Measurements from ENCODE around the gene ACAP2. TPM values are rescaled to one million over a fixed set of nuclear protein-coding genes. Genes with fewer than 3 reads are reported as not detected.

Gene ACAP2
- total and polyA plus RNA-seq, 7 donors, result 3.2 to 12.5 (median 10.2) TPM

DNA sequence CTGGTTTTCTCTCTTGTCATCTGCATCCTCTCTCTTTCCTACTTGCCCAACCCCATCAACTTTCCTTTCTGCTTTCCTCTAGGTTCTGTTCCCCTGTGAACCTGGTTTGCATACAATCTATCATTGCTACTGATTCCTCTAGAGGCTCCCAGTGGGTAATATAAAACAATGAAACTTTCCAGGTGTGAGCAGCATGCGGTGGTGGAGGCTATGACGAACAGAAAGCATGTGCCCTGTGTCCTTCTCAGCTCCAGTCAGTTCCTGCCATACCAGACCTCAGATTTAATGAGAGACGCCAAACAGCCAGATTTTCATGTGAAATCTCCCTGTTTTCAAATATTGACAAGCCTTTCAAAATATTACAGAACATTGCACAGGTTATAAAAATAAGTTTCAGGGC, 3.5 kb upstream of the ACAP2 start:
- WGBS, 3 donors, result 75 to 81% (median 80%) methylated on average over 3 of the region's 3 CpGs
- Histone ChIP-seq H3K27me3 (ENCODE audit: insufficient read depth in 3 of 3, low read length in 2 of 3) (no peaks in the 10 kb centered on the region), H3K9me3 (no peaks in the 10 kb centered on the region), H3K4me1 (peaks cover 8% of the 10 kb centered on the region), H3K36me3 (ENCODE audit: insufficient read depth in 1 of 2, low read depth in 1 of 2) (no peaks in the 10 kb centered on the region), H3K27ac (no peak overlapping the region), H3K4me3 (no peak overlapping the region)
- DNase-seq, result no peak
- TF ChIP-seq, protein P1, sequence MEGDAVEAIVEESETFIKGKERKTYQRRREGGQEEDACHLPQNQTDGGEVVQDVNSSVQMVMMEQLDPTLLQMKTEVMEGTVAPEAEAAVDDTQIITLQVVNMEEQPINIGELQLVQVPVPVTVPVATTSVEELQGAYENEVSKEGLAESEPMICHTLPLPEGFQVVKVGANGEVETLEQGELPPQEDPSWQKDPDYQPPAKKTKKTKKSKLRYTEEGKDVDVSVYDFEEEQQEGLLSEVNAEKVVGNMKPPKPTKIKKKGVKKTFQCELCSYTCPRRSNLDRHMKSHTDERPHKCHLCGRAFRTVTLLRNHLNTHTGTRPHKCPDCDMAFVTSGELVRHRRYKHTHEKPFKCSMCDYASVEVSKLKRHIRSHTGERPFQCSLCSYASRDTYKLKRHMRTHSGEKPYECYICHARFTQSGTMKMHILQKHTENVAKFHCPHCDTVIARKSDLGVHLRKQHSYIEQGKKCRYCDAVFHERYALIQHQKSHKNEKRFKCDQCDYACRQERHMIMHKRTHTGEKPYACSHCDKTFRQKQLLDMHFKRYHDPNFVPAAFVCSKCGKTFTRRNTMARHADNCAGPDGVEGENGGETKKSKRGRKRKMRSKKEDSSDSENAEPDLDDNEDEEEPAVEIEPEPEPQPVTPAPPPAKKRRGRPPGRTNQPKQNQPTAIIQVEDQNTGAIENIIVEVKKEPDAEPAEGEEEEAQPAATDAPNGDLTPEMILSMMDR (IDR thresholded peaks at IDR 0.05), result no peak
- no peak for ATAC-seq
- intact Hi-C loops (cut with DNase I), result no loop called here

DNA sequence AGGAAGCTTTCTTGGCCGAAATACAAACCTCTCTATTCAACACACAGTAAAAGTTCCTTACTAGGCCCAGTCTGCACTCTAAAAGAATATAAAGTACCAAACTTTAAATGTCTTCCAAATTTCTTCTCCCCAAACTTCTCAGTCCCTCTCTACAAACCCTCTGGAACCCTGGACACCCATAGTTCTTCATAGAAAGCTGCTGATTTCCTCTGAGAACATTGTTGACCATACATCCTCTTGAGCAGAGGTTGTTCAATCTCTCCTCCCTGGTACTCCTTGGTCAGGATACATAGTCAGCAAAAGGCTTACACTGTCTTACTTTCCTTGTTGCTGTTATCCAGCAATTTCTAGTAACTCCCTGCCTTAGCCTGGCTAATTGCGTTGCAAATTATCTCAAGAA, 3.1 kb upstream of the ACAP2 start:
- no peak overlapping the region for H3K27ac ChIP-seq
- no peak overlapping the region for H3K4me3 ChIP-seq
- ATAC-seq (no peak), DNase-seq (no peak)
- H3K36me3 ChIP-seq (ENCODE audit: insufficient read depth in 1 of 2, low read depth in 1 of 2), result no peaks in the 10 kb centered on the region
- TF ChIP-seq, protein P1 (IDR thresholded peaks at IDR 0.05), result no peak
- no peaks in the 10 kb centered on the region for H3K9me3 ChIP-seq
- intact Hi-C loops (cut with DNase I), result no loop called here
- H3K4me1 ChIP-seq, result peaks cover 8% of the 10 kb centered on the region
- H3K27me3 ChIP-seq (ENCODE audit: insufficient read depth in 3 of 3, low read length in 2 of 3), result no peaks in the 10 kb centered on the region
- 81 to 96% (median 87%) methylated on average over 2 of the region's 2 CpGs for WGBS, 3 donors

DNA sequence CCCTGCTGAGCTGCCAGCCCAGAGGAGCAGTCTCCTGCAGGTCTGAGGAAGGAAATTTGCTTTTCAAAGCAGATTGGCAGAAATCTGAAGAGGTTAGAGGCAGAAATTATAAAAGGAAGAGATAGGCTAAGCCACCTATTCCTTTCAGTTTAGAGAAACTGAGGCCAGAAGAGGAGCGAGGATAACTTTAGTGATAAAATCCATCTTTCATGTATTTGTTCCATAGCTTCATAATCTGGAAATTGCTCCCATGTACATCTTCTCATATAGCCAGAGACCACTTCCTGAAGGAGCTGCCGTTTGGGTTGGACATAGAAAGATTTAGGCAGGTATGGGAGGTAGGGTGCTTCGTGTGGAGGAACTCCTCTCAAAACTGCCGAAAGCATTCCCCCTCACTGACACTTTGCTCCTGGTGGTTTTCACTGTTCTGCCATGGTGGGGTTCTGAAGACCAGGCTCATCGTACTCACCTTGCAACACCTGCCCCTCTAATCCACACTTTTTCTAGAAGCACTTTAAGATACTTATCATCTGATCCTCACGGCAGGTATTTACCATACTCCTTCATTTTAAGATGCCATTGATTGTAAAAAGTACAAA, 670 bp upstream of the ACAP2 start:
- Histone ChIP-seq H3K36me3 (ENCODE audit: insufficient read depth in 1 of 2, low read depth in 1 of 2) (no peaks in the 10 kb centered on the region), H3K9me3 (no peaks in the 10 kb centered on the region), H3K4me1 (peaks cover 18% of the 10 kb centered on the region), H3K27me3 (ENCODE audit: insufficient read depth in 3 of 3, low read length in 2 of 3) (no peaks in the 10 kb centered on the region), H3K27ac (peak overlapping the region; percentile 97), H3K4me3 (peak overlapping the region; percentile 56)
- WGBS, 3 donors, result 25 to 28% (median 26%) methylated on average over 6 of the region's 6 CpGs
- TF ChIP-seq, protein P1 (IDR thresholded peaks at IDR 0.05), result no peak
- no peak for ATAC-seq
- DNase-seq, result no peak
- intact Hi-C loops (cut with DNase I), result loop anchor here in 1 of 2 donors (2.0 to 5.0 kb wide), 3 partner anchors 51 to 173 kb away; partner anchors contain the start of gene XXYLT1

DNA sequence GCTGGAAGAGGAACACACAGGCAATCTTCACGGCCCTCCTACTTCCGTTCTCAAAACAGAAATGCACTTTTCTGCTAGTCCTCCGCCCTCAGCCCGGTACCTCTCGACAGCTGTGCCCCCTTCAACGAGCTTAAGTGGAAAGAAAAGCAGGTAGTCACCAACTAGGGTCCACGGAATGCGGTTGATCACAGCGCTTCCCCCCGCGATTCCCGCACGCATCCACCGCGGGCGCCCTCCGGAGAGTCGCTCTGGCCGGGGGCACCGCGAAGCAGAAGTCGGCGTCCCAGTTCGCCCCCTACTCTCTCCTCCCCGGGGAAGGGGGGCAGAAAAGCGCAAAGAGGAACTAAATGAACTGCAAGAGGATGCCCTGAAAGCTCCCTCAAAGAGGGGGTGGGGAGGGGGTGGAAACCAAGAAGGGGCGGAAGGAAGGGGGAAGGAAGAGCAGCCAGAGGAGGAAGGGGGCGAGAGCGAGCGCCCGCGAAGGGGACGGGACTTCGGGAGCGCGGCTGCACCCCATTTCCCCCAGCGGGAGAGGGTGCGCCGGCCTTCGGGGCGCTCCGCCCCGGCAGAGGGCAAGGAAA, 738 bp downstream of the ACAP2 start:
- no peaks in the 10 kb centered on the region for H3K36me3 ChIP-seq (ENCODE audit: insufficient read depth in 1 of 2, low read depth in 1 of 2)
- TF ChIP-seq, protein P1 (IDR thresholded peaks at IDR 0.05), result no peak
- no peaks in the 10 kb centered on the region for H3K27me3 ChIP-seq (ENCODE audit: insufficient read depth in 3 of 3, low read length in 2 of 3)
- 0 to 1% (median 0%) methylated on average over 25 to 43 of the region's 43 CpGs for WGBS, 3 donors
- H3K4me3 ChIP-seq, result peak overlapping the region; percentile 98
- DNase-seq (peak; percentile 43 to 73), ATAC-seq (peak in 2 of 4 donors; percentile 15 to 24)
- H3K9me3 ChIP-seq, result no peaks in the 10 kb centered on the region
- intact Hi-C loops (cut with DNase I), result loop anchor here in 1 of 2 donors (2.0 to 5.0 kb wide), 3 partner anchors 50 to 171 kb away; partner anchors contain the start of gene XXYLT1
- peaks cover 18% of the 10 kb centered on the region for H3K4me1 ChIP-seq
- H3K27ac ChIP-seq, result peak overlapping the region; percentile 97

Data from psoas muscle (tissue), 8 donors.